ENCODE measurements around the gene RARA. TPM values are rescaled to one million over a fixed set of nuclear protein-coding genes. Genes with fewer than 3 reads are reported as not detected.

Gene RARA
- total RNA-seq, 1 experiment from 2014 or later = 35.1 TPM

- RAD21 ChIA-PET (ENCODE audit: low non-redundant PET in 1 of 2, low total read pairs in 2 of 2, uncharacterized antibody in 2 of 2, unreplicated experiment in 2 of 2) = no interaction called here
Observed at GRCh38 chr17:40369923-40370322, 60.9 kb downstream of the RARA start.

GRCh38 chr17:40371261-40371929 is 62.4 kb downstream of the RARA start:
- ATAC-seq (peak; percentile 82), DNase-seq (ENCODE audit: low read depth, low spot score) (peak; percentile 19)
- intact Hi-C loops (cut with micrococcal nuclease) = no loop called here
- Histone ChIP-seq H4K20me1 (ENCODE audit: insufficient read depth) (no peaks in the 10 kb centered on the region), H3K36me3 (ENCODE audit: control insufficient read depth in 1 of 2, insufficient read depth in 2 of 2, low read length in 2 of 2) (no peaks in the 10 kb centered on the region), H3K79me2 (ENCODE audit: insufficient read depth, low read length) (no peaks in the 10 kb centered on the region), H3K4me1 (ENCODE audit: control insufficient read depth in 1 of 2, insufficient read depth in 2 of 2, low read length in 2 of 2) (no peaks in the 10 kb centered on the region), H3K27me3 (ENCODE audit: insufficient read depth, low read length) (no peaks in the 10 kb centered on the region), H3K9ac (ENCODE audit: low read length) (no peak overlapping the region), H3K9me2 (ENCODE audit: insufficient read depth) (no peaks in the 10 kb centered on the region), H3K4me2 (ENCODE audit: low read length) (no peak overlapping the region), H3K27ac (ENCODE audit: low read depth, low read length) (no peak overlapping the region), H2AFZ (ENCODE audit: low read depth, low read length, poor library complexity, severe bottlenecking) (no peak overlapping the region), H3K4me3 (replicated peaks in 1 of 2; ENCODE audit: low read depth in 1 of 2, low read length in 2 of 2) (no peak overlapping the region), H3K9me3 (ENCODE audit: control insufficient read depth in 1 of 2, insufficient read depth in 1 of 2, low read depth in 1 of 2, low read length in 2 of 2) (no peaks in the 10 kb centered on the region)
- ChIA-PET RAD21 (ENCODE audit: low non-redundant PET in 1 of 2, low total read pairs in 2 of 2, uncharacterized antibody in 2 of 2, unreplicated experiment in 2 of 2) (no interaction called here), POLR2A (no interaction called here), CTCF (no interaction called here)
- BruUV-seq (replicated peaks) = no TSS peak
- no peak for TF ChIP-seq JUND (IDR thresholded peaks at IDR 0.05)
- TF ChIP-seq YY1 (IDR thresholded peaks at IDR 0.05; ENCODE audit: extremely low read depth, insufficient replicate concordance, low read depth, low read length) = no peak
- TF ChIP-seq ZBTB33 (IDR thresholded peaks at IDR 0.05; ENCODE audit: extremely low read depth, insufficient replicate concordance, low read length) = no peak
- no peak for TF ChIP-seq EZH2 (IDR thresholded peaks at IDR 0.05)
- no peak for TF ChIP-seq CTCF (IDR thresholded peaks at IDR 0.05 in 2 of 3, conservative IDR thresholded peaks at IDR 0.05 in 1 of 3; ENCODE audit: borderline replicate concordance in 1 of 3, insufficient read depth in 1 of 3, low read depth in 2 of 3, low read length in 2 of 3)
- TF ChIP-seq EGR1 (IDR thresholded peaks at IDR 0.05; ENCODE audit: low read depth) = no peak

More at GRCh38 chr17:40369923-40370322, 60.9 kb downstream of the RARA start:
- CTCF ChIA-PET = no interaction called here
- Histone ChIP-seq H4K20me1 (ENCODE audit: insufficient read depth) (no peaks in the 10 kb centered on the region), H3K4me3 (replicated peaks in 1 of 2; ENCODE audit: low read depth in 1 of 2, low read length in 2 of 2) (no peak overlapping the region), H3K4me2 (ENCODE audit: low read length) (no peak overlapping the region), H3K27me3 (ENCODE audit: insufficient read depth, low read length) (no peaks in the 10 kb centered on the region), H3K79me2 (ENCODE audit: insufficient read depth, low read length) (no peaks in the 10 kb centered on the region), H3K9ac (ENCODE audit: low read length) (no peak overlapping the region), H3K36me3 (ENCODE audit: control insufficient read depth in 1 of 2, insufficient read depth in 2 of 2, low read length in 2 of 2) (no peaks in the 10 kb centered on the region), H3K9me2 (ENCODE audit: insufficient read depth) (no peaks in the 10 kb centered on the region), H3K4me1 (ENCODE audit: control insufficient read depth in 1 of 2, insufficient read depth in 2 of 2, low read length in 2 of 2) (no peaks in the 10 kb centered on the region), H3K9me3 (ENCODE audit: control insufficient read depth in 1 of 2, insufficient read depth in 1 of 2, low read depth in 1 of 2, low read length in 2 of 2) (no peaks in the 10 kb centered on the region), H3K27ac (ENCODE audit: low read depth, low read length) (no peak overlapping the region), H2AFZ (ENCODE audit: low read depth, low read length, poor library complexity, severe bottlenecking) (no peak overlapping the region)
- no peak for ATAC-seq
- BruUV-seq (replicated peaks) = no TSS peak
- intact Hi-C loops (cut with micrococcal nuclease) = no loop called here
- POLR2A ChIA-PET = no interaction called here
- DNase-seq (ENCODE audit: low read depth, low spot score) = no peak
- TF ChIP-seq YY1 (IDR thresholded peaks at IDR 0.05; ENCODE audit: extremely low read depth, insufficient replicate concordance, low read depth, low read length) = no peak

All from HCT116 (cell line).